Upper lobe of left lung (tissue), 4 donors: ENCODE results near the gene MITF.

Experiments used
- CTCF ChIP-seq, 6 experiments: fragments of 450-650 bp in 4 of 6; fragments of 200-600 bp in 2 of 6; sonication (generic) in 2 of 6; IDR thresholded peaks; one replicate each; pipeline ENCODE4 v1.5.1; 2016 to 2019; ENCODE audit warnings: antibody characterized with exemption in 6 of 6
- EP300 ChIP-seq, 4 donors: sonication (generic); formaldehyde crosslinking; IDR thresholded peaks; one replicate each; pipeline ENCODE4 v1.5.1; 2017; ENCODE audit warnings: antibody characterized with exemption in 4 of 4, control low read depth in 2 of 4
- POLR2AphosphoS5 ChIP-seq, 2 donors: sonication (generic); formaldehyde crosslinking; IDR thresholded peaks; one replicate each; pipeline ENCODE4 v1.5.1; 2017; ENCODE audit warnings: antibody characterized with exemption in 2 of 2

GRCh38 chr3:69731080-69731479 lies 8.2 kb upstream of the MITF start:
- TF ChIP-seq POLR2AphosphoS5 (IDR thresholded peaks at IDR 0.05) (no peak), CTCF (IDR thresholded peaks at IDR 0.05) (no peak), EP300 (IDR thresholded peaks at IDR 0.05) (no peak)
